HepG2 (cell line): ENCODE data around the gene TRIM15. TPM values are rescaled to one million over a fixed set of nuclear protein-coding genes. Genes with fewer than 3 reads are reported as not detected.

Experiments
- KDM5B ChIP-seq: sonication (generic); formaldehyde crosslinking; IDR thresholded peaks from 2 replicates; pipeline ENCODE4 v1.4.0; 2020; ENCODE audit warnings: missing genetic modification reagents, mild to moderate bottlenecking, borderline replicate concordance
- MBD4 ChIP-seq: IDR thresholded peaks from 2 replicates; pipeline ENCODE4 v1.6.1; 2012; ENCODE audit warnings: low read length, inconsistent platforms, borderline replicate concordance
- MTERF4 ChIP-seq: sonication (generic); formaldehyde crosslinking; IDR thresholded peaks from 2 replicates; pipeline ENCODE4 v1.8.0; 2023; ENCODE audit warnings: mild to moderate bottlenecking, missing genetic modification reagents
- THAP9 ChIP-seq: sonication (generic); formaldehyde crosslinking; IDR thresholded peaks from 2 replicates; pipeline ENCODE4; 2020; ENCODE audit warnings: missing genetic modification reagents, mild to moderate bottlenecking, borderline replicate concordance
- ZNF235 ChIP-seq: sonication (generic); formaldehyde crosslinking; IDR thresholded peaks from 2 replicates; pipeline ENCODE4 v1.8.1; 2023; ENCODE audit warnings: mild to moderate bottlenecking, missing genetic modification reagents, borderline replicate concordance
- polyA plus RNA-seq, 8 experiments: library from polyadenylated mRNA; depleted of rRNA in 3 of 8; stranded (reverse) in 7 of 8; unstranded in 1 of 8; fragments of >200 nt; fragmentation: Illumina TruSeq in 4 of 8; extraction: Trizol in 4 of 8; gene quantifications; 2 replicates each; pipeline versions ENCODE4 v1.2.1 to v1.2.3, GENCODE V29; 2011 to 2016; ENCODE audit warnings: low read depth in 4 of 8, missing spikeins in 1 of 8, mixed read lengths in 1 of 8; ENCODE audit not compliant: insufficient read depth in 1 of 8
- total RNA-seq, 5 experiments: library from RNA; depleted of rRNA; stranded (reverse); fragments of >200 nt; fragmentation: Illumina TruSeq; extraction: Trizol; gene quantifications; 2 replicates each; pipeline ENCODE4 v1.2.3, GENCODE V29; 2016; ENCODE audit warnings: low read depth in 1 of 5
- TF ChIP-seq, protein P1 (sequence below): sonication (generic); formaldehyde crosslinking; conservative IDR thresholded peaks from 2 replicates; pipeline ENCODE4 v1.8.1; 2023; ENCODE audit warnings: missing genetic modification reagents
- TF ChIP-seq, protein P2 (sequence below): sonication (generic); formaldehyde crosslinking; IDR thresholded peaks from 2 replicates; pipeline ENCODE4 v1.5.0; 2020; ENCODE audit warnings: missing genetic modification reagents, mild to moderate bottlenecking, borderline replicate concordance
- TF ChIP-seq, protein P3 (sequence below): sonication (generic); formaldehyde crosslinking; IDR thresholded peaks from 2 replicates; pipeline ENCODE4 v1.5.1; 2020; ENCODE audit warnings: mild to moderate bottlenecking, moderate library complexity, missing genetic modification reagents

Gene TRIM15
- total and polyA plus RNA-seq, 2 of the 13 experiments (the other 11 are each of a cell fraction or from before 2014, with no cell fraction given): 35.1 to 38.2 TPM

DNA sequence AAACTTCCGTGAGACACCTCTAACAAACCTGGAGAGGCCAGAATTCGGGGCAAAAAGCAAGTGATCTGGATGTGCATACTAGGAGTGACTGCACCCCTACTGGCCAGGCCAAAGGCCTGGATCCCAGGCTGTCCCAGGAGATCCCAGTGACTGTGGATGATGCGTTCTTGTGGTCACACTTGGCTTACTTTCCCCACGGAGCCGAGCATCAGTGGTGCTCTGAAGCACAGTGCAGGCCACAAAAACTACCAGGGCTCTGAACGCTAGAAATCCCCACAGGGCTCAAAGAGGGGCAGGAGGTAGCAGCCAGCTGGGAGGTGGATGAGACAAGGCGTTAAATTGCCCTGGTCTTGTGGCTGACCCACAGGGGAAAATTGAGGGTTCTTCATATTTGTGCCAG is 42.8 kb downstream of the TRIM15 start (continued):
- TF ChIP-seq, protein P1, sequence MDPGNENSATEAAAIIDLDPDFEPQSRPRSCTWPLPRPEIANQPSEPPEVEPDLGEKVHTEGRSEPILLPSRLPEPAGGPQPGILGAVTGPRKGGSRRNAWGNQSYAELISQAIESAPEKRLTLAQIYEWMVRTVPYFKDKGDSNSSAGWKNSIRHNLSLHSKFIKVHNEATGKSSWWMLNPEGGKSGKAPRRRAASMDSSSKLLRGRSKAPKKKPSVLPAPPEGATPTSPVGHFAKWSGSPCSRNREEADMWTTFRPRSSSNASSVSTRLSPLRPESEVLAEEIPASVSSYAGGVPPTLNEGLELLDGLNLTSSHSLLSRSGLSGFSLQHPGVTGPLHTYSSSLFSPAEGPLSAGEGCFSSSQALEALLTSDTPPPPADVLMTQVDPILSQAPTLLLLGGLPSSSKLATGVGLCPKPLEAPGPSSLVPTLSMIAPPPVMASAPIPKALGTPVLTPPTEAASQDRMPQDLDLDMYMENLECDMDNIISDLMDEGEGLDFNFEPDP (CRISPR knock-in tag): 0 out of 2 replicates have a peak, but pooled peaks have one; percentile 58
- TF ChIP-seq, protein P2, sequence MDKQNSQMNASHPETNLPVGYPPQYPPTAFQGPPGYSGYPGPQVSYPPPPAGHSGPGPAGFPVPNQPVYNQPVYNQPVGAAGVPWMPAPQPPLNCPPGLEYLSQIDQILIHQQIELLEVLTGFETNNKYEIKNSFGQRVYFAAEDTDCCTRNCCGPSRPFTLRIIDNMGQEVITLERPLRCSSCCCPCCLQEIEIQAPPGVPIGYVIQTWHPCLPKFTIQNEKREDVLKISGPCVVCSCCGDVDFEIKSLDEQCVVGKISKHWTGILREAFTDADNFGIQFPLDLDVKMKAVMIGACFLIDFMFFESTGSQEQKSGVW (CRISPR knock-in tag): no peak
- TF ChIP-seq MBD4 (no peak), MTERF4 (CRISPR knock-in tag) (0 out of 2 replicates have a peak, but pooled peaks have one; percentile 10), ZNF235 (CRISPR knock-in tag) (0 out of 2 replicates have a peak, but pooled peaks have one; percentile 45), THAP9 (0 out of 2 replicates have a peak, but pooled peaks have one; percentile 4), KDM5B (0 out of 2 replicates have a peak, but pooled peaks have one; percentile 7)
- TF ChIP-seq, protein P3, sequence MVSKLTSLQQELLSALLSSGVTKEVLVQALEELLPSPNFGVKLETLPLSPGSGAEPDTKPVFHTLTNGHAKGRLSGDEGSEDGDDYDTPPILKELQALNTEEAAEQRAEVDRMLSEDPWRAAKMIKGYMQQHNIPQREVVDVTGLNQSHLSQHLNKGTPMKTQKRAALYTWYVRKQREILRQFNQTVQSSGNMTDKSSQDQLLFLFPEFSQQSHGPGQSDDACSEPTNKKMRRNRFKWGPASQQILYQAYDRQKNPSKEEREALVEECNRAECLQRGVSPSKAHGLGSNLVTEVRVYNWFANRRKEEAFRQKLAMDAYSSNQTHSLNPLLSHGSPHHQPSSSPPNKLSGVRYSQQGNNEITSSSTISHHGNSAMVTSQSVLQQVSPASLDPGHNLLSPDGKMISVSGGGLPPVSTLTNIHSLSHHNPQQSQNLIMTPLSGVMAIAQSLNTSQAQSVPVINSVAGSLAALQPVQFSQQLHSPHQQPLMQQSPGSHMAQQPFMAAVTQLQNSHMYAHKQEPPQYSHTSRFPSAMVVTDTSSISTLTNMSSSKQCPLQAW (CRISPR knock-in tag): 0 out of 2 replicates have a peak, but pooled peaks have one; percentile 10
